K562 (cell line): ENCODE results near the gene SERPING1. TPM values are rescaled to one million over a fixed set of nuclear protein-coding genes. Genes with fewer than 3 reads are reported as not detected.

Source experiments
- ARHGAP35 ChIP-seq: fragments of 450-650 bp; IDR thresholded peaks from 2 replicates; pipeline ENCODE4 v1.6.1; 2018; ENCODE audit not compliant: partially characterized antibody
- ARID1B ChIP-seq: fragments of 450-650 bp; IDR thresholded peaks from 2 replicates; pipeline ENCODE4 v1.6.1; 2016; ENCODE audit warnings: antibody characterized with exemption, mild to moderate bottlenecking, inconsistent platforms
- CTCFL ChIP-seq: IDR thresholded peaks from 2 replicates; pipeline ENCODE4 v1.6.1; 2011; ENCODE audit warnings: borderline replicate concordance, low read depth, mild to moderate bottlenecking, moderate library complexity, low read length; ENCODE audit not compliant: insufficient read depth, poor library complexity, severe bottlenecking
- ETV5 ChIP-seq: sonication (generic); formaldehyde crosslinking; IDR thresholded peaks from 2 replicates; pipeline ENCODE4 v1.4.0; 2020; ENCODE audit warnings: low read depth, mild to moderate bottlenecking, missing genetic modification reagents
- FOSL1 ChIP-seq: fragments of 200-800 bp; sonication (Bioruptor generic); conservative IDR thresholded peaks from 2 replicates; pipeline ENCODE4 v1.6.1; 2016; ENCODE audit warnings: missing genetic modification characterization, missing compliant biosample characterization
- KLF10 ChIP-seq: fragments of 250-450 bp; sonication (Bioruptor Pico); IDR thresholded peaks from 2 replicates; pipeline ENCODE4 v1.6.1; 2021; ENCODE audit warnings: matching md5 sums
- L3MBTL2 ChIP-seq: fragments of 450-650 bp; IDR thresholded peaks from 2 replicates; pipeline ENCODE4 v1.6.1; 2016; ENCODE audit warnings: mild to moderate bottlenecking, moderate library complexity
- ZBED1 ChIP-seq: IDR thresholded peaks from 2 replicates; pipeline ENCODE4 v1.6.1; 2014
- ZBTB12 ChIP-seq: fragments of 250-450 bp; sonication (Bioruptor Pico); IDR thresholded peaks from 2 replicates; pipeline ENCODE4 v1.4.0; 2020
- ZBTB34 ChIP-seq: fragments of 250-450 bp; sonication (Bioruptor Pico); IDR thresholded peaks from 2 replicates; pipeline ENCODE4 v1.8.0; 2021; ENCODE audit warnings: mild to moderate bottlenecking, moderate library complexity
- ZBTB40 ChIP-seq, 2 experiments: fragments of 450-650 bp in 1 of 2; sonication (generic) in 1 of 2; formaldehyde crosslinking in 1 of 2; IDR thresholded peaks; 2 replicates each; pipeline versions ENCODE4 v1.7.1 to v1.9.0; 2016 to 2022; ENCODE audit warnings: inconsistent platforms in 1 of 2, mild to moderate bottlenecking in 1 of 2, missing genetic modification reagents in 1 of 2
- ZNF143 ChIP-seq: sonication (generic); formaldehyde crosslinking; IDR thresholded peaks from 2 replicates; pipeline ENCODE4 v1.9.0; 2022; ENCODE audit warnings: mild to moderate bottlenecking, missing genetic modification reagents
- ZNF830 ChIP-seq: fragments of 250-450 bp; sonication (Bioruptor Pico); IDR thresholded peaks from 2 replicates; pipeline ENCODE4 v1.5.0; 2021; ENCODE audit warnings: mild to moderate bottlenecking
- polyA plus RNA-seq, 8 experiments: library from polyadenylated mRNA; depleted of rRNA in 4 of 8; stranded (reverse) in 5 of 8; unstranded in 3 of 8; fragments of >200 nt; fragmentation: Nextera tagmentation in 2 of 8; fragmentation: Illumina TruSeq in 1 of 8; extraction: Ambion mirVana in 2 of 8; extraction: Trizol in 1 of 8; gene quantifications; 2 replicates each; pipeline versions ENCODE4 v1.2.1 to v1.2.3, GENCODE V29; 2011 to 2014; ENCODE audit warnings: inconsistent platforms in 1 of 8, missing spikeins in 1 of 8
- total RNA-seq, 7 experiments: library from RNA; depleted of rRNA in 6 of 7; stranded (reverse); fragments of >200 nt in 6 of 7; fragmentation: Illumina TruSeq in 2 of 7; extraction: Trizol in 2 of 7; gene quantifications; 2 replicates each; pipeline versions ENCODE4 v1.2.1 to v1.2.3, GENCODE V29; 2011 to 2021; ENCODE audit warnings: low replicate concordance in 1 of 7

SERPING1 gene
- total and polyA plus RNA-seq, 9 of the 15 experiments (the other 6 are each of a cell fraction or from before 2014, with no cell fraction given): 0.10 to 1.00 (median 0.21) TPM; not detected in 2

GRCh38 chr11:57567515-57568329 lies 29.8 kb upstream of the SERPING1 start, which contains the start of gene UBE2L6 (continued):
- peak; percentile 52; the same call in 1 of the 2 replicates for TF ChIP-seq ZBTB40 (IDR thresholded peaks at IDR 0.05)
- no peak for TF ChIP-seq ZBTB40 (CRISPR knock-in tag; IDR thresholded peaks at IDR 0.05)
- TF ChIP-seq ZBTB12 (CRISPR knock-in tag): no peak
- TF ChIP-seq FOSL1 (tag): no peak
- TF ChIP-seq ZBTB34 (CRISPR knock-in tag): no peak
- no peak for TF ChIP-seq ZNF143 (CRISPR knock-in tag)
- no peak for TF ChIP-seq ZNF830
- TF ChIP-seq CTCFL: peak; percentile 78
- peak; percentile 25; the same call in 1 of the 2 replicates for TF ChIP-seq ARID1B
- no peak for TF ChIP-seq ETV5
- no peak for TF ChIP-seq ARHGAP35
- TF ChIP-seq L3MBTL2: peak; percentile 51; the same call in 1 of the 2 replicates
- TF ChIP-seq ZBED1: no peak
- TF ChIP-seq KLF10 (CRISPR knock-in tag): no peak
